GM19238 (cell line): ENCODE data around the gene FGF18.

Experiments used
- DNase-seq: peaks from one replicate; pipeline ENCODE4 v3.0.0; 2011; ENCODE audit warnings: low spot score; ENCODE audit not compliant: insufficient read length

Gene FGF18

GRCh38 chr5:171422902-171423663, 3.6 kb downstream of the FGF18 start:
- no peak for DNase-seq

GRCh38 chr5:171424726-171425125, 5.3 kb downstream of the FGF18 start:
- no peak for DNase-seq

GRCh38 chr5:171425596-171426244, 6.3 kb downstream of the FGF18 start:
- DNase-seq: no peak

- DNase-seq: no peak
Observed at GRCh38 chr5:171426266-171426665, 6.8 kb downstream of the FGF18 start.

GRCh38 chr5:171426680-171427079, 7.2 kb downstream of the FGF18 start:
- DNase-seq: no peak

- no peak for DNase-seq
Observed at GRCh38 chr5:171427318-171428167, 8.1 kb downstream of the FGF18 start.

GRCh38 chr5:171428168-171428696, 8.8 kb downstream of the FGF18 start:
- DNase-seq: no peak

GRCh38 chr5:171428809-171429542, 9.5 kb downstream of the FGF18 start:
- no peak for DNase-seq

GRCh38 chr5:171429543-171429910, 10.1 kb downstream of the FGF18 start:
- DNase-seq: no peak

GRCh38 chr5:171431251-171431777, 11.9 kb downstream of the FGF18 start:
- no peak for DNase-seq

GRCh38 chr5:171432076-171432475, 12.6 kb downstream of the FGF18 start:
- DNase-seq: no peak

GRCh38 chr5:171432583-171433351, 13.3 kb downstream of the FGF18 start:
- no peak for DNase-seq

- DNase-seq: no peak
Observed at GRCh38 chr5:171433352-171433698, 13.9 kb downstream of the FGF18 start.

- DNase-seq: no peak
Observed at GRCh38 chr5:171433982-171434676, 14.7 kb downstream of the FGF18 start.

GRCh38 chr5:171434874-171435273, 15.4 kb downstream of the FGF18 start:
- no peak for DNase-seq

- no peak for DNase-seq
Observed at GRCh38 chr5:171435908-171436307, 16.5 kb downstream of the FGF18 start.

GRCh38 chr5:171436804-171437285, 17.4 kb downstream of the FGF18 start:
- DNase-seq: no peak

- DNase-seq: no peak
Observed at GRCh38 chr5:171437286-171437821, 17.9 kb downstream of the FGF18 start.

GRCh38 chr5:171438738-171439137, 19.3 kb downstream of the FGF18 start:
- no peak for DNase-seq
